HG02938 (cell line): ENCODE data around the gene KIF16B.

Source experiments
- ATAC-seq: cut with Tn5 transposase; IDR thresholded peaks from one replicate; pipeline ENCODE4 v1.9.1; 2021; ENCODE audit warnings: mild to moderate bottlenecking, moderate library complexity; ENCODE audit not compliant: unreplicated experiment

KIF16B gene, protein sequence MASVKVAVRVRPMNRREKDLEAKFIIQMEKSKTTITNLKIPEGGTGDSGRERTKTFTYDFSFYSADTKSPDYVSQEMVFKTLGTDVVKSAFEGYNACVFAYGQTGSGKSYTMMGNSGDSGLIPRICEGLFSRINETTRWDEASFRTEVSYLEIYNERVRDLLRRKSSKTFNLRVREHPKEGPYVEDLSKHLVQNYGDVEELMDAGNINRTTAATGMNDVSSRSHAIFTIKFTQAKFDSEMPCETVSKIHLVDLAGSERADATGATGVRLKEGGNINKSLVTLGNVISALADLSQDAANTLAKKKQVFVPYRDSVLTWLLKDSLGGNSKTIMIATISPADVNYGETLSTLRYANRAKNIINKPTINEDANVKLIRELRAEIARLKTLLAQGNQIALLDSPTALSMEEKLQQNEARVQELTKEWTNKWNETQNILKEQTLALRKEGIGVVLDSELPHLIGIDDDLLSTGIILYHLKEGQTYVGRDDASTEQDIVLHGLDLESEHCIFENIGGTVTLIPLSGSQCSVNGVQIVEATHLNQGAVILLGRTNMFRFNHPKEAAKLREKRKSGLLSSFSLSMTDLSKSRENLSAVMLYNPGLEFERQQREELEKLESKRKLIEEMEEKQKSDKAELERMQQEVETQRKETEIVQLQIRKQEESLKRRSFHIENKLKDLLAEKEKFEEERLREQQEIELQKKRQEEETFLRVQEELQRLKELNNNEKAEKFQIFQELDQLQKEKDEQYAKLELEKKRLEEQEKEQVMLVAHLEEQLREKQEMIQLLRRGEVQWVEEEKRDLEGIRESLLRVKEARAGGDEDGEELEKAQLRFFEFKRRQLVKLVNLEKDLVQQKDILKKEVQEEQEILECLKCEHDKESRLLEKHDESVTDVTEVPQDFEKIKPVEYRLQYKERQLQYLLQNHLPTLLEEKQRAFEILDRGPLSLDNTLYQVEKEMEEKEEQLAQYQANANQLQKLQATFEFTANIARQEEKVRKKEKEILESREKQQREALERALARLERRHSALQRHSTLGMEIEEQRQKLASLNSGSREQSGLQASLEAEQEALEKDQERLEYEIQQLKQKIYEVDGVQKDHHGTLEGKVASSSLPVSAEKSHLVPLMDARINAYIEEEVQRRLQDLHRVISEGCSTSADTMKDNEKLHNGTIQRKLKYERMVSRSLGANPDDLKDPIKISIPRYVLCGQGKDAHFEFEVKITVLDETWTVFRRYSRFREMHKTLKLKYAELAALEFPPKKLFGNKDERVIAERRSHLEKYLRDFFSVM (N-terminal part only)

DNA sequence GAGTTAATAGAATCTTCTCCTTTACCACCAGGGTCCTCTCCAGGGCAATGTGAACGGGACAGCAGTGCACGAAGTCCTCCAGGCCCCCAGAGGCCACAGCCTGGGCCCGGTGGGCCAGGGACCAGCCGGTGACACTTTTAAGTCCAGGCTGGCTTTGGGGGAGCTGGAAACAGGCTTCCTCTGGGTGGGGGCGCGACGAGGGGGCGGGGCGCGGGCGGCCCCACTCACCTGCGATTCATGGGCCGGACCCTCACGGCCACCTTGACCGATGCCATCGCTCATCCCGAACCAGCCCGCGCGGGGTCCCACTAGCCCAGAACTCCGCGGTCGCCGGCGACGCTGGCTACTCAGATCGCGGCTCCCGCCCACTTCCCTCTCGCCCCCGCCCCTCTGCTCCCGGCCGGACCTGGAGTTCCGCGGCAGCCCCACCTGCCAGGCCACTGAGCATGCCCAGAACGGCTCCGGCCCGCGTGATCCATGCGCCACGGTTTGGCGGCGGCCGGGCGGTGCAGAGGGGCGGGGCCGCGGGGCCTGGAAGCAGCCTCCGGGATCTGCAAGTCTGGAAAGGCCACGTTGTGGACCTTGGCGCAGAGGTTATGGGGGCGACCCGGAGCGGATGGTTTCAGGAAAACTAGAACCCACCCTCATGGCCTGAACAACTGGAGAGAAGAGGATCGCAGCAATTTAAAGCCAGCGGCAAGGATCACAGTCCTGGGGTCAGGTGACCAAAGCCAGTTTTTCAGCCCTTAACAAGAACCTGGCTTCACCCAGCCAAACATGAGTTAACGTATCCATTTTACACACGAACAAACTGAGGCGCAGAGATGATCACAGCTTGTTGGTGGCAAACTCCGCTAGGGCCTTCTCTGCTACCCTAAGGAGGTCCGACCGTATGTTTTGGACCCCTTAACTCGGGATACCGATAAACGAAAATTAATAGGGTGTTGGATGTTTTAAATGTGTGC lies at the start of gene KIF16B:
KIF16B (minus strand) TSS at position 448 of the 965 bp plus-strand sequence; CDS start at position 275, 173 bp downstream.
- ATAC-seq: peak; percentile 66

DNA sequence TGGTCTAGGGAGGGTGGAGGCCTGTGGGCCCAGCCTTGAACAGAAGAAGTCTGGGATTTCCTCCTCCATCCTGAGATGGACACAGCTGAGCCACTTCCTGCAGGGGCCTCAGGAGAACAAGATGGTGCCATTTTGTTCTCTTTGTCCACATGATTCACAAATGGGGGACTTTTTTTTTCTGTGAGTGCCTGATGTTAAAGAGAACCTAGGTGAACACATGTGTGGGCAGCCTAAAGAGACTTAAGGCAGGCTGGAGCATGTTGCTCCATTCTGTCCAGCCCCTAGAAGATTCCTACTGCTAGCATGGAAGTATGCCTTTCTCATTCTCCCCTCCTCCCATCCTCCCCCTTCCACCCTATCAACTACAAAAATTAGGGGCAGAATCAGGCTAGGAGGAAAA lies 49.3 kb upstream of the KIF16B start:
- ATAC-seq: no peak

DNA sequence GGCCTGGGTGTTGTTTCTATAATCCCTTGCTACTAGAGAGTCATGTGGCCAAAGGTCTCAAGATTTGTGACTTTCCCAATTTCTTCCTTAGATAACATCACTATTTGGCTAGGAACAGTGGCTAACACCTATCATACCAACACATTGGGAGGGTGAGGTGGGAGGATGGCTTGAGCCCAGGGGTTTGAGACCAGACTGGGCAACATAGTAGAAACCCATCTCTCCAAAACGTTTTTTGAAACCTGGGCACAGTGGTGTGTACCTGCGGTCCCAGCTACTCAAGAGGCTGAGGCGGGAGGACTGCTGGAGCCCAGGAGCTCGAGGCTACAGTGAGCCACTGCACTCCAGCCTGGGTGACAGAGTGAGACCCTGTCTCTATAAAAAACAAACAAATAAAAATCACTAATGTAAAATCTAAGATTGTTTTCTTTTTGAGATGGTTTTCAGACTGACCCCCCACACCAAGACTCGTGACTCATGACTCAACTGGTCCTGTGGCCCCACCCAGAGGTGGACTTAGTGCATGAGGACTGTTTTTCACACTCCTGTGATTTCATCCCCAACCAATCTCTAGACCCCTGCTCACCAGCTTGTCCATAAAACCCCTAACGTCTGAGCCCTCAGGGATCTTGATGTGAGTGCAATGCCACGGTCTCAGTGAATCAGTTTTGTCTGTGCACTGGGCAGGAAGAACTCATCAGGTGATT lies 48.3 kb upstream of the KIF16B start:
- no peak for ATAC-seq

DNA sequence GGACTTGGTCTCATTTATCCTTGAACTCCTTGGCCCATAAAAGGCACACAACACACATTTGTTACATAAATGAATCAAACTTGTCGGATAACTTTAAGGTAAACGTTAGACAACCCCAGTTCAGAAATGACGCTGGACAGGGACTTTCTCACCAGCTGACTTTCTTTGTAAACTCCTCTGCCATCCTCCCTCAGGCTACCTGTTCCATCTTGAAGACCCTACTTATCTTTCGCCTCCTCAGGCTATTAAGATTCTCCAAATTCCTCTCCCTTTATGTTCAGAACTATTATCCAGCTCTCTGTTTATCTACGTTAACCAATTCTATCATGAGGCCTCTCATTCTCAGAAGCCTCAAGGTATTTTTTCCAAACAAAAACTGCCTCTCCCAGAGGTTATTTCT lies 47.7 kb upstream of the KIF16B start:
- no peak for ATAC-seq

DNA sequence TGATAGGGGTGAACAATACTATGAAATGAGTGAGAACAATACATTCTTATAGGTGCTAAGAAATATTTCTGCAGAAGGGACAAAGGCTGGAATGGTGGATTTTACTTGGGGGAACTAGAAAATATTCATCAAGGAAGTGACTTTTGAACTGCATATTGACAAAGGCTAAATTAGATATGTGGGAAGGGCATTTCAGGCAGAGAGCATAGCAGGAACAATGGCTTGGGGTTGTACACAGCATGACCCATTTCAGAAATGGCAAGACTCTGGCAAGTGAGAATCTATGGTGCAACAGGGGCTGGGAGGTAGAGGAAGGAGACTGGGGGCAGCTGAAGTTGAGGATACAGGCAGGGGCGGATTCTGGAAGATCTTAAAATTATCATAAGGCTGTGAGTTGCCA lies 46.7 kb upstream of the KIF16B start:
- no peak for ATAC-seq

DNA sequence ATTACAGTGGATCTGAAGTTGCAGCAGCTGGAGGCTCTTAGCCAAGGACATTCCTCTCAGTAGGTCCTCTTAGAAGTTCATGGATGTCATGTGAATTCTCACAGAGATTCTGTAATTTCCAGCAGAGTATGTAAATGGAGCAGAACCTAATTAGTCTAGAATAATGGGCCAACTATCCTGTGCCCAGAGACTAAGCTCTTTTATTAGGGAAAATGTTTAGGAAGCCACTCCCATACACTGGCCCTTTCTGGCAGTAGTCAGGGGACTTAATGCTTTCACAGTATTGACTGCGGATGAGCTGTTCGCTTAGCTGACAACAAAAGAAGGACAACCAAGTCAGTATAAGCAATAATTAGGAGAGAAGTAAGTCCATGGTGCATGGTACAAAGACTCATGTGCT lies 43.8 kb upstream of the KIF16B start:
- no peak for ATAC-seq

DNA sequence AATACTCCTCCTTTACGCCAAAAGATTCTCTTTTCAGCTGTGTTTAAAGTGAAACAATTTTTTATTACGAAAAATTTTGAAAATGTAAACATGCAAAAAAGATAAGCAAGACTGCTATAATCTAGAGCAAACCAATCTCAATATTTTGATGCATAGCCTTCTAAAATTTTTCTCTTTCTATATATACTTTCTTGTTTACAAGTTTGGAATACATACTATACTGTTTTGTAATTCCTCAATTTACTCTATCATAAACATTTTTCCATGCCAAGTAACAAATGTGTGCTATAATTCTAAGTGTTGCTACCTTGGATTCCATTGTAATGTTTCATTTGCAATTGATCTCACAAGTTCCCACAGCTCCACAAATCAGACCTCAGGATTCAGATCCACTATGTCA lies 43.1 kb upstream of the KIF16B start:
- no peak for ATAC-seq

DNA sequence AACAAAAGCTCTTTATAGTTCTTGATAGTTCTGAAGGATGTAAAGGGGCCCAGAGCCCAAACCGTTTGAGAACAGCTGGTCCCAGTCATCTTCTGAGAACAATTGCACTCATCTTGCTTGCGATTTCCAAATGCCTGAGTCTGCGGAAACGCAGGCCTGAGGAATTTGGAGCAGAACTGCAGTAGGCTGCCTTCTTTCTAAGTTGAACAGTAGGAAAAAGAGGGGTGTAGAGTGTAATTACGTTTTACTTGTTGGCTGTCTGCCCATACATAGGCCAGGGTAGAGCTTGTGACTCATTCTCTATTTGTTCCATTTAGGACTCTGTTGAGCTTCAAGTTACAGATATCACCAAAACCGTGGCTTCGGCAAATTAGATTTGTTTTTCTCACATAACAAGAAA lies 42.0 kb upstream of the KIF16B start:
- no peak for ATAC-seq

DNA sequence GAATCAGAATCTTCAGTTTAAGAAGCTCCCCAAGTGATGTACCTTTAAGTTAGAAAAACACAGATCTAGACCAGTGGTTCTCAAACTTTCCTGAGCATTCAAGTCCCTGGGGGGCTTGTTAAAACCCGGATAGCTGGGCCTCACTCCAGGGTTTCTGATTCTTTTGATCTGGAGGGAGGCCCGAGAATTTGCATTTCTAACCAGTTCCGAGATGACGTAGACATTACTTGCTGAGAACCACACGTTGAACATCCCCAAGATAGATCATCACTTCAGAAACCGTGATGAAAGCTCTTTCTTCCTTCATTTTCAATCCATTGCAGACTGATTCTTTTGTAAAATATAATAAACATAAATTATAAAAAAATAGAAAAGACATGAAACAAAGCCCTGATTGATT lies 40.7 kb upstream of the KIF16B start:
- no peak for ATAC-seq

DNA sequence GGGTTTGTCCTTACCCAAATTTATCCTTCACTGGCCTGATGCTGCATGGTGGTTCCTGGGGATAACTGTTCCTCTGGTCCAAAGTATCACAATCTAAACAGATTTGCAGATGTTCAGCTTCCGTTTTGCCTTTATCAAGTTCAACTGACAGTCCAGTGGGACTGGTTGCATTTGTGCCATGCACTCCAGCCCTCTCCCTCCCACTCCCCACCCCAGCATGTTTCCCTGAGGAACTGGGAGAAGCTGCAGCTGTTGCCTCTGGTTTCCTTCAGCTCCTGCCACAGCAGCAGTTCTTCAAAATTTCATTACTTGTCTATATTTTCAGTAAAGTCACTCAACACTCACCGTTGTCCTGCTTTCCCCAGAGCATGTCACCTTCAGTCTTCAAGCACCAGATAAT lies 39.5 kb upstream of the KIF16B start:
- ATAC-seq: no peak

DNA sequence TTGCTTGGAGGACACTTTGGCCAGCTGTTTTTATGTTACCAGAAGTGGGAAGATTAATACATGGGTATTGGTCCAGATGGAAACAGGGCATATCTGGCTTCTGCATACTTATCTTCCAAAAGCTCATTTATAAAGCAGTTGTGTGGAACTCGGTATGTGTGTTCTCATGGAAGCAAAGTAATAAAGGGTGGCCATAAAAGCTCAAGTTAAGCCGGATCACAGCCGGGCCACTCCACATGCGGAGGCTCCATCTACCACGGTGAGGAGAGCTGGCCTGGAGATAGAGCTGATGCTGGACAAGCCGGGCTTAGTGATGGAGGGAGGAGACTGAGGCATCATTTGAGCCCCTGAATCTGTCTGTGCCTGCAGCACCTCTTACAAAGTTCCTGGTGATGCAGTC lies 38.6 kb upstream of the KIF16B start:
- no peak for ATAC-seq

DNA sequence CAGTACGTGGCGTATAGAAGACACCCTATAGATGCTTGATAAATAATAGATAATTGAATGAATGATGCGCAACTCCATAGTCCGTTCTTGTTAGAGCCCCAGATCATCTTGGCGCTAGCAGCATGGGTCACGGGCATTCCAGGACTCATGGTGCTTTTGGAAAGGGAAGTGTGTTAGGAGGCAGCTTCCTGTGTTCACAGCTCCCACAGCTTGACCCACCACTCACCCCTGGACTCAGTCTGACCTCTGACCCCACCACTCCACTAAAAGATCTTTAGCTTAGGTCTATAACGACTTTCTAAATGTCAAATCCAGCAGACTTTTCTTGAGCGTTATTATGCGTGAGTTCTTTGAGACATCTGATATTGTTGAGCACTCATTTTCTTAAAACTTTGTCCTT lies 35.8 kb upstream of the KIF16B start:
- no peak for ATAC-seq

DNA sequence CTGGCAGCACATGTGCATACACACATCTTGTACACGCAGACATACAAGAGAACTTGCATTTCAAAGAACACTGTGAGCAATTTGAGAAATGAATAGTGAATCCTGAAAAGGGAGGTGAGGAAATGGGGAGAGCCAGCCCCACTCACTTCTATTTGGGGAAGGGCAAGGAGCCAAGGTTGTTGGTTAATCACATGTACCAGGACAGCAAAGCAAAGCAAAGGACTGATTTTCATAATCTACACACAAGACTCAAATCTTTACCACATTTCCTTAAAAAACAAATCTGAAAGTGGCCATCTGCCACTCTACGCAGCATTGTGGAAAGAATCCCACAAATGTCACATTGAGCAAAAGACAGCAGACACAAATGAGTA lies 35.0 kb upstream of the KIF16B start:
- ATAC-seq: no peak

DNA sequence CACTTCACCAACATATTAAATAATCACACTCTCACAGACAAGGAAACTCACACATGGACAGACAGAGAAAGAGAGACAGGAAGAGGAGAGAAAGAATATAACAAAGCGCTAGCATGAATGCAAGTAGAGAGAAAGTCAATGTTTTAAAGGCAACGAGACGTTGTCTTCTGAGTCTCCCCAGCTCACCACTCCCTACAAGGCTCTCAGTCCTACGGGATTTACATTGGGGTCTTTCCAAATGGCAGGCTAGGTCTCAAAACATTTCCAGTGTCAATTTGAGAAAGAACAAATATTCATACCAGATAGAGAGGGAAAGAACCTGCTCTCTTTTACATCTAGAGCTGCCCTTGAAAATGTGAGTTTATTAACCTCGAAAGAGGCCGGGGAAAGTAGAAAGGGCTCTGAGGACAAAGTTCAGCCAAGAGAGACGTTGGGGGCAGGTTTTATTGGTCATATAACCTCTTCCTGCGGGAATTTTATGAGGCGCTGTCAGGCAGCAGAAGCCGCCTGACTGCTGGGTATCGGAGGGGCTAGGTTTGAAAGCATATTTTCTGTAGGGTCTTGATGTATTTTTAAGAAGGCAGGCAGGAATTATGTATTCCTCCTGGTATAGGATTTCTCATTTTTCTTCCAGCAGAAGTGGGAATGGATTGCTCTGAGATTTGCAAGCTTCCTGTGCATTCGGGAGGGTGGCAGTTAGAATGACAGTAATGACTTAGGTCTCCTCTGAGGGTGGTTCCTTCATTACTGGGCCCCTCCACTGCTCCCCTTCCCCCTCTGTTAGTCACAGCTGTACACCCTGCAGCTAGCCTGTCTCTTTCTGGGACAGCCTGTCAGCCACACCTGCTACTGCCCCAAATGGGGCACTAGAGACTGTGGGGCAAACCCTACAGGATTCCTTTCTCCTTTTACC lies 34.4 kb upstream of the KIF16B start:
- ATAC-seq: no peak

DNA sequence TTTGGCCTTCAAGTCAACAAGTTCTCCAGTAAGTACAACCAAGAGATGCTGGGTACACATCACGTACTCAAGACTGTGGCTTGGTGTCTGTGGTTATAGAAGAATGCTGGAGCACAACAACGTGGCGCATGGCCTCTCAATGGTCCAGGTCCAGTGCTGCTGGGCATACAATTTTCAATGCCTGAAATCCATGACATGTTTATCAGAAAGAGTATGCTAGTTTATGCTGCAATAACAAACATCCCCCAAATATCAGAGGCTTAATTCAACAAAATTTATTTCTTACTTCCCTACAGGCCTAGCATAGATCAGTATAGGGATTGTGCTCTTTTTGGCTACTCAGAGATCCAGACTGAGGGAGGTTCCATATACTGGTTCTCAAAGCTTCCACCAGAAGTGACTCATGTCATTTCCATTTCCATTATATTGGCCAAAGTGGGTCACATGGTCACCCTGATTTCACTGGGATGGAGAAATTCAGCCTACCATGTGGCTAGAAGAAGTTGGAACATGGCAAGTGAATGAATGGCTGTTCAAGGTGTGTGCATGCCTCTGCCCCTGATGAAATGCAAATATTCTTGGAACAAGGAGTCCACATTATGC lies 33.3 kb upstream of the KIF16B start:
- ATAC-seq: no peak

DNA sequence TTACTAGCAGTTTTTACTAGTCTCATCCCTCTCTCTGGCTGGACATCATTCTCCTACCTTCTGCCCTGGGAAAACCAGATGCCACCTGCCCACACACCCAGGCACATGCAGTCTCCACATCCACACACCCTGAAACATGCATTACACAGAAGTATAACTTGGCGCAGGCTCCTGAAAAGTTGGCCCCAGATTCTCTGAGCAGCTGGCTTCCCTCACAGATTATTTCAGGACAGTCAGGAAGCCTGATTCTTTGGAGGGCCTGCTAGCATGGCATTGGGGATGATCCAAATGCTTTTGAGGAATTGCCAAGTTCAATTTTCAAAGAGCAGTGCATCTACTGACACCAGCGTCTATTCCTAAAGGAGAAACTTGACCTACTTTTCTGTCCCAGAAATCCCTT lies 27.8 kb upstream of the KIF16B start:
- ATAC-seq: no peak

DNA sequence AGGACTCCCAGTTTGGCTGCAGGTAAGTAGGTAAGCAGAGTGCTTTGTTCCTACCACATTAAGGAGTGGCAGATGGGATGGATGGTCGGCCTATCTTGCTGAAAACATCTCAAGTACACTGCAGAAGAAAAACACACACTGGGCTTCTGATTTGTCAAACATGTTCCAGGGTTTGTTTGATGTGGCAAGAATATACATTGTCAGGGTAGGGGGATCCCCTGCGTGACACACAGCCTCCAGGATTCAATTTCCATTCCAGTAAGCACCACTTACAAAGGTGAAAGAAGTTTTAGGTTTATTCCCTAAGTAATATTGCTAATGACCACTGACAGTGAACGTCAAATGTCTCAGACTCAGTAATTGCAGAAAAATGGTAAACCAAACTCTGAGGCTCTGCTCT lies 26.0 kb upstream of the KIF16B start:
- ATAC-seq: no peak

DNA sequence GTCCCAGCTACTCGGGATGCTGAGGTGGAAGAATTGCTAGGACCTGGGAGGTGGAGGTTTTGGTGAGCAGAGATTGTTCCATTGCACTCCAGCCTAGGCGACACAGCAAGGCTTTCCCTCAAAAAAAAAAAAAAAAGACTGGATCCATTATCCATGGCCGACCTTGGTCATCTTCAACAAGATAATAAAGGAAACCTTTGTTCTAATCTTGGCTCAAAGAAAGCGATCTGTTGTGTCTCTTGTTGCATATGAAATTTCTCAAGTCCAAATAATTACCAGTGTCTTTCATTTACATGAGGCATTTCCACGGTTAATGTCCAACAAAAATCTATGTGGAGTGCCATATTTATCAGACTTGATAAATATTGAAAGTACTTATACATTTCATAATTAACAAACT lies 23.7 kb upstream of the KIF16B start:
- ATAC-seq: no peak
